ENCODE measurements around the gene ADAMTSL3. TPM values are rescaled to one million over a fixed set of nuclear protein-coding genes. Genes with fewer than 3 reads are reported as not detected.

The ADAMTSL3 gene
- total and polyA plus RNA-seq, 2 of the 4 experiments (the other 2 are of a cell fraction): under 0.01 to 0.02 TPM

- no CpG with 5 or more reads among the region's 1 CpG for WGBS, 2 experiments (ENCODE audit: extremely low coverage in 2 of 2, insufficient read length in 1 of 2)
- no peak overlapping the region for H3K4ac ChIP-seq (ENCODE audit: low read depth, low read length)
- no peak overlapping the region for H3K9ac ChIP-seq (ENCODE audit: low read depth, low read length)
- no peak for DNase-seq
- in situ Hi-C loops (cut with MboI; ENCODE audit: low sequenced_read_pairs) (no loop called here), dilution Hi-C loops (cut with HindIII; ENCODE audit: low sequenced_read_pairs, unreplicated experiment) (no loop called here), intact Hi-C loops (cut with micrococcal nuclease) (no loop called here)
- no peak overlapping the region for H2AK9ac ChIP-seq (replicated peaks; ENCODE audit: low read depth, low read length, poor library complexity)
- H3K79me1 ChIP-seq (ENCODE audit: low read depth in 1 of 2, low read length in 2 of 2): no peaks in the 10 kb centered on the region
- no peak overlapping the region for H3K56ac ChIP-seq (ENCODE audit: extremely low read depth, insufficient read depth, low read length)
- H4K8ac ChIP-seq (ENCODE audit: low read depth in 2 of 2, low read length in 2 of 2): no peak overlapping the region
- H2BK120ac ChIP-seq (ENCODE audit: low read depth, low read length): no peak overlapping the region
- no peaks in the 10 kb centered on the region for H3K9me1 ChIP-seq (ENCODE audit: insufficient read depth, low read length)
- H3K23ac ChIP-seq (ENCODE audit: low read depth, low read length): no peak overlapping the region
- H2BK15ac ChIP-seq (ENCODE audit: low read depth, low read length): no peak overlapping the region
- no peak overlapping the region for H3K14ac ChIP-seq (replicated peaks; ENCODE audit: low read depth, low read length)
- no peak overlapping the region for H4K91ac ChIP-seq (ENCODE audit: insufficient read depth, low read depth, low read length)
- H4K20me1 ChIP-seq (ENCODE audit: insufficient read depth, low read length): no peaks in the 10 kb centered on the region
- H3K27ac ChIP-seq (ENCODE audit: insufficient read depth, low read length): no peak overlapping the region
- no peak overlapping the region for H2AFZ ChIP-seq (replicated peaks; ENCODE audit: low read length, poor library complexity)
- H2BK20ac ChIP-seq (ENCODE audit: low read depth, low read length): no peak overlapping the region
- TF ChIP-seq RFX5 (IDR thresholded peaks at IDR 0.05; ENCODE audit: low read depth, low read length): no peak
- no peak for TF ChIP-seq NFE2L2 (IDR thresholded peaks at IDR 0.05; ENCODE audit: low read depth, low read length)
- TF ChIP-seq FOS (IDR thresholded peaks at IDR 0.05; ENCODE audit: low read depth, low read length): no peak
- TF ChIP-seq ELK1 (IDR thresholded peaks at IDR 0.05; ENCODE audit: borderline replicate concordance, low read depth, low read length): no peak
- TF ChIP-seq CTCF (conservative IDR thresholded peaks at IDR 0.05; ENCODE audit: low read depth, low read length): no peak
- no peak for TF ChIP-seq SMC3 (IDR thresholded peaks at IDR 0.05; ENCODE audit: low read depth, low read length)
- no peak for TF ChIP-seq CHD1 (IDR thresholded peaks at IDR 0.05; ENCODE audit: low read depth, low read length)
- TF ChIP-seq CEBPB (IDR thresholded peaks at IDR 0.05; ENCODE audit: low read depth, low read length): no peak
- no peak for TF ChIP-seq RCOR1 (IDR thresholded peaks at IDR 0.05; ENCODE audit: insufficient replicate concordance, low read length)
- TF ChIP-seq BHLHE40 (IDR thresholded peaks at IDR 0.05; ENCODE audit: low read depth, low read length): no peak
- no peak for TF ChIP-seq RAD21 (IDR thresholded peaks at IDR 0.05; ENCODE audit: low read length)
- TF ChIP-seq MAFK (IDR thresholded peaks at IDR 0.05; ENCODE audit: low read depth, low read length): no peak
- TF ChIP-seq MXI1 (IDR thresholded peaks at IDR 0.05; ENCODE audit: borderline replicate concordance, low read depth, low read length): no peak
- no peak for TF ChIP-seq POLR2A (IDR thresholded peaks at IDR 0.05; ENCODE audit: low read depth, low read length)
- ChIA-PET POLR2A (ENCODE audit: unreplicated experiment) (no interaction called here), CTCF (no interaction called here)
- H2BK5ac ChIP-seq (ENCODE audit: low read depth, low read length, poor library complexity, severe bottlenecking): no peak overlapping the region
- no peak overlapping the region for H2AK5ac ChIP-seq (ENCODE audit: low read depth, low read length)
- H3K4me3 ChIP-seq (ENCODE audit: insufficient read depth, low read depth, low read length): no peak overlapping the region
- H3K18ac ChIP-seq (ENCODE audit: low read depth, low read length): no peak overlapping the region
- no peaks in the 10 kb centered on the region for H3K36me3 ChIP-seq (ENCODE audit: control insufficient read depth, insufficient read depth, low read length)
- H3K27me3 ChIP-seq (ENCODE audit: control insufficient read depth, insufficient read depth, low read length): no peaks in the 10 kb centered on the region
- H3K9me3 ChIP-seq (ENCODE audit: control insufficient read depth, insufficient read depth, low read length): no peaks in the 10 kb centered on the region
- no peak overlapping the region for H4K5ac ChIP-seq (ENCODE audit: low read depth, low read length)
- no peak for ATAC-seq (ENCODE audit: low read depth)
- H3K4me1 ChIP-seq (ENCODE audit: control insufficient read depth, insufficient read depth, low read length): no peaks in the 10 kb centered on the region
- no TSS peak for BruUV-seq (replicated peaks)
- no peak overlapping the region for H3K4me2 ChIP-seq (ENCODE audit: low read depth, low read length)
These were observed 159.8 kb downstream of the ADAMTSL3 start for GRCh38 chr15:83813682-83814081.
